Measurements from ENCODE around the gene NPAS4.
"Not testable (repeated sequence)": the region's sequence is repeated elsewhere in the genome, so short reads cannot be mapped to it uniquely, and the experiment has no call there.

The NPAS4 gene

GRCh38 chr11:66420671-66421476, at the start of gene NPAS4:
Gene NPAS4, plus strand, starts transcription at chr11:66421035. Its CDS starts 145 bp downstream, at chr11:66421180.
- peak in 37 of 56 donors; percentile 7 to 75 (median 31) for DNase-seq

- DNase-seq = peak in 18 of 56 donors; percentile 9 to 70 (median 45)
Measured at GRCh38 chr11:66371627-66372415, 49.0 kb upstream of the NPAS4 start, which contains the start of gene SLC29A2. Gene SLC29A2, minus strand, starts transcription at chr11:66371760. Its CDS starts 169 bp downstream, at chr11:66371591.

GRCh38 chr11:66373265-66373664, 47.6 kb upstream of the NPAS4 start:
- peak in 7 of 56 donors; percentile 16 to 35 (median 27) for DNase-seq

- not testable (repeated sequence) for DNase-seq
Measured at GRCh38 chr11:66373690-66374287, 47.0 kb upstream of the NPAS4 start.

GRCh38 chr11:66380264-66380663, 40.6 kb upstream of the NPAS4 start:
- not testable (repeated sequence) for DNase-seq

- not testable (repeated sequence) for DNase-seq
Measured at GRCh38 chr11:66384316-66384715, 36.5 kb upstream of the NPAS4 start.

GRCh38 chr11:66386171-66387069, 34.4 kb upstream of the NPAS4 start:
- peak in 50 of 56 donors; percentile 20 to 92 (median 58) for DNase-seq

- DNase-seq = peak in 14 of 56 donors; percentile 9 to 47 (median 20)
Measured at GRCh38 chr11:66388780-66389386, 32.0 kb upstream of the NPAS4 start.

- DNase-seq = no peak
Measured at GRCh38 chr11:66391322-66391721, 29.5 kb upstream of the NPAS4 start.

GRCh38 chr11:66393954-66394353, 26.9 kb upstream of the NPAS4 start:
- no peak for DNase-seq

- DNase-seq = no peak
Measured at GRCh38 chr11:66407651-66408050, 13.2 kb upstream of the NPAS4 start.

GRCh38 chr11:66408488-66409214, 12.2 kb upstream of the NPAS4 start:
- DNase-seq = peak in 54 of 56 donors; percentile 32 to 92 (median 75)

- DNase-seq = no peak
Measured at GRCh38 chr11:66409226-66409625, 11.6 kb upstream of the NPAS4 start.

GRCh38 chr11:66410191-66410590, 10.6 kb upstream of the NPAS4 start:
- DNase-seq = no peak

- DNase-seq = no peak
Measured at GRCh38 chr11:66411323-66411722, 9.5 kb upstream of the NPAS4 start.

- DNase-seq = no peak
Measured at GRCh38 chr11:66412110-66412509, 8.7 kb upstream of the NPAS4 start.

- DNase-seq = no peak
Measured at GRCh38 chr11:66413167-66413566, 7.7 kb upstream of the NPAS4 start.

- peak in 1 of 56 donors; percentile 9 for DNase-seq
Measured at GRCh38 chr11:66414120-66414934, 6.5 kb upstream of the NPAS4 start.

- no peak for DNase-seq
Measured at GRCh38 chr11:66415423-66415822, 5.4 kb upstream of the NPAS4 start.

Data from amygdala (tissue), 56 donors.